HS-5 (cell line): ENCODE measurements around the gene TWIST2.

ENCODE experiments used
- DNase-seq: peaks from one replicate; pipeline ENCODE4 v3.0.0-alpha.2; 2012; ENCODE audit warnings: low read depth

TWIST2 gene

DNA sequence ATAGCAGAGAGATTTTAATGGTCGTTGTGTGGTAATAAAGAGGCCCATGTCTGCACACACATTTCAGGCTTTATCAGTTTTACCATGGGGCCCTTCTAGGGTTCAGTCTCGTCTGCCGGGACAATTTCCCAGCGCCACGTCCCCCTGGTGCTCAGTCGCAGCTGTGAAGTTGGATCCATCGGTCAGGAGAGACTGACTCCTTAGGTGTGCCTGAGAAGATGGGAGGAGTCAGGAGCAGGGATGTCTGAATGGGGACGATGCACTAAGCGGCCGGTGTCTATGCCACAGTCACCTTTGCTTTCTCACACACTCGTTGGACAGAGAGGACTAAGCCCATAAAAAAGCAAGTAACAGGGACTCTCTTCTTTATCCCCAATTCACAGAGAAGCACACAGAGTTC, 71.4 kb downstream of the TWIST2 start:
- no peak for DNase-seq

DNA sequence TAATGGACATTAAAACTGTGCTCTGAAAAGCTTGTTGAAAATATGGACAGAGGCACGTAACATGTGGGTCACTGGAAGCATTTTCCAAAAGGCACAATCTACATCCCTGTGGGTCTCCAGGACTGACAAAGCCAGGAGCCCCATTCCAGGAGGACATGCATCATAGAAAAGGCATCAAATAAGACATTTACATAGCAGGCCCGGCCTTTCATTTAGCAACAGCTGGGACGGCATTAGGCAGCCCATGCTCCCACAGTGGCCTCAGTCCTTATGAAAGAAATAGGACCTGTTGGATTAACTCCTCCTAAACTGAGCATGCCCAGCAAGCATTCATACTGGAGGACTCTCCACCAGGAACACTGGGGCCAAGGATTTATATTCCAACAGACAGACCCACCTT, 72.2 kb downstream of the TWIST2 start:
- no peak for DNase-seq

DNA sequence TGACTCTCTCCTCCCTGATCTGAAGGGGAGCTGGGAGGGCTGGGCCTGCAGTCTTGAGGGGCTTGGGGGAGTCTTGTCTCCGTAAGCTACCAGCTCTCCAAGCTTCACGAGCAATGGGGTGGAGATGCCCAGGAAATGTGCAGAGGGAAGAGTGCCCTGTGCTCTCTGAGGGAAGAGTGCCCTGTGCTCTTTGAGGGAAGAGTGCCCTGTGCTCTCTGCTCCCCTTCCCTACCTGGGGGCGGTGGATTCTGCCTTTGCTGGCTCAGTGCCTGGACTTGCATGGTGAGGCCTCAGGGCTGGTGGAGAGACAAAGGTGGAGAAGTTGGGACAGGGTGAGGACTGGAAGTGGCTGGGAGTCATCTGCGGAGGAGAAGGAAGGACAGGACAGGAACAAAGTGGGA, 72.7 kb downstream of the TWIST2 start:
- DNase-seq = no peak

DNA sequence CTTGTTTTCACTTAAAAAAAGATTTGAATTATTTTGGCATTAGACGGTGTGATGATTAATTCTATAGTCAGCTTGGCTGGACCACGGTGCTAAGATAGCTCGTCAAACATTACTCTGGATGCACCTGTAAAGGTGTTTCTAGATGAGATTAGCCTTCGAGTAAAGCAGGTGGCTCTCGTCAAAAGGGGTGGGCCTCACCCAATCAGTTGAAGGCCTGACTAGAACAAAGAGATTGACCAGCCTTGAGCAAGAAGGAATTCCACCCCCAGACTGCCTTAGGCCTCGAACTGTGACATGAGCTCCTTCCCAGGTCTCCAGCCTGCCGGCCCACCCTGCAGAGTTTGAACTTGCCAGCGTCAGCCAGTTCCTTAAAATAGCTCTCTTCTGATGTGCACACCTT, 73.4 kb downstream of the TWIST2 start:
- no peak for DNase-seq

DNA sequence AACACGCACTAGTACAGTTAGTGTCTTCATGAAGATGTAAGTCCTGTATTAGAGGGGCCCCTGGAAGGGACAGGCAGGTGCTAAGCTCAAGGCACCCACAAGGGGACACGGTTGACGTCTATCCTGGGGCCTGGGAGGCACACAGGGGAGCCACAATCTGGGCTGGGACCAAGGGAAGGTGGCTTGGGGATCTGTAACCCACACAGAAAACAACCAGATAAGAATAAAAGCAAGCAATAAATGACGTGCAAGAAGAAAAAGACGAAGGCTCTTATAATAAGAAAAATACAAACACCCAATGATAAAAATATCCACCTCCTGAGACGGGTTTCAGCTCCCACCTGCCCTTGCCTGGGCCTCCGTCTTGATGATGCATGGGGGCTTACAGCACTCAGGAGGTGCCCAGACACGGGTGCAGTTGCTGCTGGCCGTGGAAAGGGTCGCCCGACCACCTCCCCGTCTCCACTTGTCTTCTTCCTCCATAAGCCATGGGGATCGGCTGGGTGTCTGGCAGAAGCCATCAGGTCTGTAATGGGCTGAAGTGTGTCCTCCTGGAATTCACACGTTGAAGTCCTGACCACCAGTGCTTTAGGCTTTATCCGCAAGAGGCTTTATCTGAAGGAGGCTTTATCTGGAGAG, 73.9 kb downstream of the TWIST2 start:
- DNase-seq = no peak

DNA sequence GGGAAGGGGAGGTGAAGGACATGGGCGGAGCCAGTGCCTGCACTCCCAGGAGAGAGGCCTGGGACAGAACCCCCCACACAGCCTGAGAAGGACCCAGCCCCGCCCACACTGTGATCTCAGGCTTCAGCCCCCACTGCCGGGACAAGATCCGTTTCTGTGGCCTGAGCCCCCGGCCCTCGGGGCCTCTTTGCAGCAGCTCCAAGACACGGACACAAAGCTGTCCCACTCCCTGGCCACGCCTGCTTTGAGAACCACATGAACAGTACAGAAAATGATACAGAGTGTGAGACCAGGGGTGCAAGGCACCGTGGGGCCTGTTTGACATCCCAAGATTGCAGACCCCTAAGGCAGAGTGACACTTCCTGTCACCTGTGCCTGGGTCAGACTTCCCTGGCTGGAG, 74.5 kb downstream of the TWIST2 start:
- no peak for DNase-seq

DNA sequence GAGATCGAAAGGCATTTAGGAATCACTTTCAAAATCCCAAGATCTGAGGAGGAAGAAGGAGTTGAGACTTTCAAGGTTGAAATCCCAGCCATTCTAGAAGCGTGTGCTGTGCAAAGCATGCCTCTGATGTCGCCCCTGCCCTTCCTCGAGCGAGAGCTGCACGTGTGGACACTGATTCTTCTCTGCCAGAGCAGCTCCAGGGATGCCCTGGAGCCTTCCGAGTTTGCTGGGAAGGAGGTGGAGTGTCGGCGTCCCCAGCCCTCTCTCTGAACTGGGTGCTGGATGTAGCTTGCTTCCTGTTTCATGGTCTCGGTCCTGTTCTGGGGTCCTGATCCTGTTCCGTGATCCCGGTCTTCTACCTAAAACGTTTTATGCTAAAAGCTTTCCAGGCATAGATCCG, 76.1 kb downstream of the TWIST2 start:
- no peak for DNase-seq

DNA sequence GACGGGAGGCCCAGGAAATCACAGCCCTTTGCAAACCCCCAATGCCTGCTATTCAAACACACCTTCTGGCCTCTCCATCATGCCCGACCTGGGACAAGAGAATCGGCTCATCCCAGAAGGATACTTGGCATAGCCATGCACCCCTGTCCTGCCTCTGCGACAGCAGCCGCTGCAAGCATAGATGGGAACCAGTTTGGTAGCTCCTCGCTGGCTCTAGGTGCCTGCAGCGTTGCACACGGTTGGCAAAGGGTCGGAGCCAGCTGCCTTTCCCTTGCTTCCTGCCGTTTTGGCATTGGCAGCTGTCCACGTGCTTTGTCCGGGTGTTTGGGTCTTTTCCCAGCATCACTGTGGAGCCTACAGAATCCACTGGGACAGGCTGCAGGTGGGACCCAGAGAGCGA, 76.9 kb downstream of the TWIST2 start:
- DNase-seq = no peak

DNA sequence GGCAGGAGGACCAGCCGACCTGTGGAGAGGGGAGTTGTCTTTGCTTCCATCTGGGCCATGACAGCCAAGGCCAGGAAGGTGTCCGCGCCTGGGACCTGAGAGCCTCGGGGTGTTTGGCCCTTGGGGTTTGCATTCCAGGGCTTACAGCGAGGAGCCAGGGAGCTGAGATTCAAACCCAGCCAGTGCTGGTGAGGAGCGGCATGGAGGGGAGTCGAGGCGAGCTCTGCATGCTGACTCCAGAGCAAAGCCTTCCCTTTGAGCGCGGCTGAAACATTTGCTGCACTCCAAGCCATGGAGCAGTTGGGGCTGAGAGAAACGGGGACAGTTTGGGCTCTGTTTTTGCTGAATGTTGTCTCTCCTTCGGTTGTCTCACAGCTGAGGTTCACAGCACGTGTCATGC, 77.4 kb downstream of the TWIST2 start:
- DNase-seq = no peak

DNA sequence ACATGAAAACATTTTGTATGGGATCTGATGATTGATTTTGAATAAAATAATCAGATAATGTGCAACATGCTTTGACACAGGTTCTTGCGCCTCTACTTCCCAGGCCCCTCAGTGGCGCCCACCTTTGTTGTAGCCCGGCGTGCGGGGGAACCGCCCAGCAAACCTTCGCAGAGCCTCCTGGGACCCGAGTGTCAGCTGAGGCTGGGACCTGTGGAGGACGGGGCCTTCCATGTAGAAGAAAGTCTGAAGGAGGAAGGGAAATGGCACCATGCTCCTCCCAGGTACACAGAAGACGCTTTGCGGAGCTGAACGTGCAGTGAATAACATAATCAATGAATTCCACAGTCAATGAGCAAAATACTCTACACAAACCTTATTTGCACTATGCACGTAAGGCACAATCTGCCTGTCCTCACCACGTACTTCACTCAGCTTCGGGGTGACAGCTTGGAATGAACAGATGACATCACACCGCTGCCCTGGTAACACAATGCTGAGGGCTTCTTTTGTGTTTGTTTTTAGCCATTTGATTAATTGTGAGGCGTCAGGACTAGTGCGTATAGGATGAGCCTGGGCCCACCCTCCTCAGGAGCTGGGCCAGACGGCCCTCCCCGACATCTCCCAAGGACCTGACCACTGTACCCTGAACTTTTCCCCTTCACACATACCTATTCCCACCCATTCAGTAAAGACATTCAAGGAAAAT, 78.1 kb downstream of the TWIST2 start:
- no peak for DNase-seq

DNA sequence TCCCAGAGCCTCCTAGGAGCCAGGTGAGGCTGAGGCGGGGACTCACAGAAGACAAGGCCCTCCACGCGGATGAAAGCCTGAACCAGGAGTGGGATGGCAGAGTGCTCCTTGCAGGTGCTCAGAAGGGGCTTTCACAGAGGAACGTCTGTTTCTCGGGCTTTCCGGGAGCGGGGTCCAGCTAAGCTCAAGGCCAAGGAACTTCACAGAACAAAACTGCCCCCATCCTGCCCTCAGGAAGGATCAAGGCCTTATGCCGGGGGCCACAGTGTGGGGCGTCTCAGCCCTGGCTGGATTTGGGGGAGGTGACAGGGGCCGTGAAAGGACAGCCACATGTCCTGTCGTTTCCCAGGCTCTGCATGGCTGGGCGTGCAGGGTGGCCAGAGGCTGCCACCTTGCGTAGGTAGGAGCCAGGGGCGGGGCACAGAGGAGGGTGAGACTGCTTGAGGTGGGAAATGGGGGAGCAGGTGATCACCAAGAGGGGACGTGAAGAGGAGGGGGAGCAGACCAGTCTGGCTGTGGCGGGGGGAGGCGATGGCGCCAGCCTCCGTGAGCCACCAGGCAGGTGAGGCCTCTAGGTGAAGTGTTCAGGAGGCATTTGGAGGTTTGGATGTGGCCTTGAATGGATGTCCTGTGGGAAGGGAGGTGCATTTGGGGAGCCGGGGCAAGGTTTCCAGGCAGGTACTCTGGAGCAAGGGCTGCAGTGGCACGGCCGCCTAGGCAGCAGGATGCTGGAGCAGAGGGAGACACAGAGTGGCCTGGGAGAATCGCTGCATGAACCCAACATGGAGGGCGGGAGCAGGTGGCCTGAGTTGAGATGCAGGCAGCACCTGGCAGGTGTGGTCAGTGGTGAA, 79.1 kb downstream of the TWIST2 start:
- no peak for DNase-seq

DNA sequence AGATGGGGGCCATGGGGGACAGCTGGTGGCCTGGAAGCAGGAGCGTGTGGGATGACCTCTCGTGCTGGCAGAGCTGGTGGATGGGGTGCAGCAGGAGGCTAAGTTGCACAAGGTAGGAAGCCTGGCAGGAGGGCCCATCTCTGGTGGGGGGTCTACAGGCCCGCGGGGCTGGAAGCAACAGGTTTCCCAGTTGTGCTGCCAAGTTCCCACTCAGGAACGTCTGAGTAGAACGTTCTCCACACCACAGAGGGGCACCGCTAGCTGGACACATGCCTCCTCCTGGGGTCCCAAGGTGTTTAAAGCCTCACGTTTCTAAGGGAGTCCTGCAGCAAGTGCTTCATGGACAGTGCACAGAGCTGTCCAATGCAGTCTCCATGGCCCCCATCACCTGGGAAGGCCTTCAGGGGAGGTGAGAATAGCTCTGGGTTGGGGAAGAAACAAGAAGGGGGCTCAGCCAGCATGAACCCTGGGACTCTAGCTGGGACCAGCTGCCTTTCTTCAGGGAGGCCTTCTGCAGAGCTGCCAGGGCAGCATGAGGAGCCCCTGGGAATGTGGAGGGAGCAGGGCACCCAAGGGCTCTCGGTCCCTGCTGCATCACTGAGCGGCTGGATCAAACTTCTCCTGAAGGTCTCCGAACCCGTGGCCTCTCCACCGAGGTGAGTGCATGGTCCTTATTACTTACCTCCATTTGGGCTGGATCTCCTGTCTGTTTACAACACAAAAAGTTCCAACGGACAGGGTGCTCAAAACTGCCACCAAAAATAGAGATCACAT, 80.0 kb downstream of the TWIST2 start:
- DNase-seq = no peak

DNA sequence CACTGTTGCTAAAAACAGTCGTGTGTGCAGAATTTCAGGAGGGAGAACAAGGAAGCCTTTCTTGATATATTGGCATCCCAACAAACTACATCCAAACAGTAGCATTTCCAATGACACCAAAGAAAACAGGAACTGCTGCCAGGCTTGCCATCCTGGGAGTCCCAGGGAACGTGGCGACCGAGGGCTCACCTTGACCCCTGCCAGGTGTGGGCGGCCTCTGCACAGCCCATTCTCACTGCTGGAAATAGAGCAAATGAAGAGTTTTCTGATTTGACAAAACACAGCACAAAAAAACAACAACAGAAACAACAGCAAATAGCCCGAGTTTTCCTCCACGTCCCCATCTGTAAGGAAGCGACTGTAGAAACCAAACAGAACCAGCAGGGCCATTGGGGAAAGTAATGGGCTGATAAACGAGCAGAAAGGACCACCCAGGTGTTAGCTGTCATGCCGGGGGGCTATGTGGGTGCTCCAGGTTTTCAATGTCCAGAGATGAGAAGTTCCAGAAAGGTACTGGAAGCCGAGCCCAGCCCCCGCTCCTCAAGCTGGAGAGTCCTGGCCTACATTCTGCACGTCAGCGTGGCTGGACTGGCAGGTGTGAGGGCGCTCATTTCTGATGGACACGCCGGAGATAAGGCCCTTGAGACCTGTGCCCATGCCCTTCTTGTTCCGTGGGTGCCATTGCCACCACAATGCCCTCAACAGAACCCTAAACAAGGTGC, 80.8 kb downstream of the TWIST2 start:
- DNase-seq = no peak

DNA sequence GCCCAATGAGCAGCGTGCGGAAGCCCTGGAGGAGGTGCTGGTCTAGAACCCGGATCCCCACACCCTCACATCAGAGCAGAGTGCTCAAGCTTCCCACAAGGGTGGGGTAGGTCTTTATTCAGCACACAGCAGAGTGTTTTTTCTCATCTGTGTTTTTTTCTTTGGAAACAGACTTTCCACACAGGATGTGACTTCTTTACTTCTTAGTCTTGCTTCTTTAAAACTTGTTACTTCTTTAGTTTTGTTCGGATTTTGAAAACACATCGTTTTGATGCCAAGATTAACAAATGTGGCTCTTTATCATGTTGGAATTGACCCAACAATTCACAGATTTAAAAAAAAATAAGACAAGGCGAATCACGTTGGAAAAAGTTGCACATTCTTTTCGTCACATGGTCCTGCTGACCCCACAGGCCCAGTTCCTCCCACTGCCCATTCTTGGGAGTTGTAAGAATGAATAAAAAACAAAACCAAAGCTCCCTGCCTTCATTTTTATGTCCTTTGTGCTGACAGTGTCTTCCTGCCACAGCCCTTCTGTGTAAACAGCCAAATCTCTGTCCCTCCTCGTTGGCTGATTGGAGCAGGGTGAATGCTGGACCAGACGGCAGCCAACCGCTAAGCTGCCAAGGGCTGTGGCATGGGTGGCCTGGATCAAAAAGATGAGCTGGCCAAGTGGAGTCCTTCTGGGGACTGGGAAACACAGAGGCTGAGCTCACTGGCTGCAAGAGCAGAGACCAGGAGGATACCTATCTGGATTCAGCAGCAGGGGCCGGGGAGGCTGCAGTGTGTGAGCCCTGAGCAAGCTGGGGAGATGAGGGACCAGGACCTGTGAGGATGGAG, 81.6 kb downstream of the TWIST2 start:
- DNase-seq = no peak

DNA sequence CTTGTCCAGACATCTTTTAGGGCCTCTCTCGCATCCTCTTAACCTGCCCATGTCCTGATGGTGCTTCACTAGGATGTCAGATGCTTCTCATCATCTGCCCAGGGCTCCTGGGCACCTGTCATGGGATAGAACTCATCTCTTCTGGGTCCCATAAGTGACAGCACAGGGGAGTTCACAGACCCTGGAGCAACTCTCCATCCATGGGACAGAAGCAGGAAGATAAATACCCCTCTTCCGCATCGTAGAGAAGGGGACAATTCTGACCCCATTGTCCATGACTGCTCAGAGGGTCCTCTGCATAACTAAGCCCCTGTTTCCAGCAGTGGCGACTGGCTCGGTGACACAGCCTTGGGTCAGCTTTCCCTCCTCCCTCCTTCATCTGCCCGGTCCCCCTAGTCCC, 82.3 kb downstream of the TWIST2 start:
- DNase-seq = no peak

DNA sequence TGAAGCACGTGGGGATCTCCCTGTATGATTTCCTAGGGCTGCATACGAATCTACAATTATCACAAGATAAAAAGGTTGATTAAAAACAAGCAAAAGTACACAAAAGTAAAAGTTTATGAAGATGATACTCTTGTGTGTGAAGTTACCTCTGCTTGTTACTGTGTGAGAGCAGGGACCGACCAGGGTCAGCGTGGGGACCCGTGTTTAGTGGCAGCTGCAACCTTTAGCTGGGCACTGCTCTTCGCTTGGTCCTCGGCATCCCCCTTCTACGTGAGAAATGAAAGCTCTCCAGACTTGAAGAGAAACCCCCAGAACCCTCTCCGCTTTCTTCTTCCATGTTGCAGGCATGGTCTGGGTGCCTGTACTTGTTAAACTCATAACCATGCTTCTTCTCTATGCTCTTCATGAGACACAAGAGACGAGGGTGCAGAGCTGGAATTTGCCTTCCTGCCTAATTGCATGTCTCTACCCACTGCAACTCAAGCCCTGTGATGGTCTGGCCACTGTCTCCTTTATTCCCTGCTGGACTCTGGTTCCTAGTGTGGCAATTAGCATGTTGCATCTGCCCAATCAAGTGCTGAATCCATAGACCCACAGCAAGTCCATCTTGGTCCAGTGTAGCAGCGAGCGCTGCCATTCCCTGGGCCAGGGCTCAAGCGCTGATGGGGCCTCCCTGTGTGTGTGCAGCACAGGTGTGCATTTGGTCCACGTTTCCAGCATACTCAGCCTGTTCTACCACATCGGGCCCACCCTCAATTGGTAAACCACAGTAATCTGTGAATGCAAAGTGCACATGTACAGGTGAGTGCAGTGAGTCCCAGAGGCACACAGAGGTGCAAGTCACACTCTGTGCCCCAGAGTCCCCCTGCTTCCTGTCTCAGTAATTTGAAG, 88.5 kb downstream of the TWIST2 start:
- no peak for DNase-seq

DNA sequence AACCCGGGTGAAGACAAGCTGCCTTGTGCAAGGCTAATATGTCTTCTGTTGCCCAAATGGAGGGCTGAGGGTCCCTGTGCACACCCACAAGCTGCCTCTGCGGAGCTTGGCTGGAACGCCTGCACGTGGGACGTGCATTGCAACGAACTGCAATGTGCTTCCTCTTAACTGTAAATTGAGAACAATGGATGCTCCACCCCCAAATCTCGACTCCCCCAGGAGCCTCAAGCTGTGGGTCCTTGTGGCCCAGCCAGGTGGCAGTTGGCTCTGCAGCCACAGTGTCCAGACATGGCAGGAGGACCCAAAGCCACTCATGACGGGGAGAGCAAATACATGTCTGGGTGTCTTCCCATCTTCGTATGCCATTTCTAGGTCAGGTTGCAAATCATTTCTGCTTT, 90.1 kb downstream of the TWIST2 start:
- no peak for DNase-seq

DNA sequence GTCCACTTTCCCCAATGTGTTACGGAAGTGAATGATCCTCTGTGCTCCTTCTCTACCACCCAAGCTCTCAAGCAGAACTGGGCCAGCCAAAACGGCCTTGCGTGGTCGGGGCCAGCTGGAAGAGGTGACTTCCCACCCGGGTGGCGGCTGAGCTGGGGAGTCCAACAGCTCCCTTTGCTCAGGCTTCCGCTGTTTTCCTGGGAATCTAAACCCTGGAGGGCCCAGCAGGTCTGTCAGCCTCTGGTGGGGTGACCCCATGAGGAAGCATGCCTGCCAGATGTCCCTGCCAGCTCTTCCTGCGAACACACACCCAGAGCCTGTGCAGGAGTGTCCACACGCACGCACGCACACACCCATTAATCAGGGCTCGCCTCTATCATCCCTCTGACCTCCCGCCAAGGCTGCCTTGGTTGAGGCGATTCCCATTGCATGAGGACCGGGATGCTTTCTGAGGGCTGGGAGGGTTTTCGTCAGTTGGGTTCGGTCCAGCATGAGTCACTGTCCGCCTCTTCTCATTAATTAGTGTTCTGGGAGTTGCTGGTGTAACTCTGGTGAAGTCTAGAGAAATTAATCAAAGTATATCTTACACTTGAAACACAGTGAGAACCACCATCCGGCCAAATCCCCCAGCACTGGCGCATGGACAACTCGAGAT, 90.6 kb downstream of the TWIST2 start:
- DNase-seq = peak; percentile 49

DNA sequence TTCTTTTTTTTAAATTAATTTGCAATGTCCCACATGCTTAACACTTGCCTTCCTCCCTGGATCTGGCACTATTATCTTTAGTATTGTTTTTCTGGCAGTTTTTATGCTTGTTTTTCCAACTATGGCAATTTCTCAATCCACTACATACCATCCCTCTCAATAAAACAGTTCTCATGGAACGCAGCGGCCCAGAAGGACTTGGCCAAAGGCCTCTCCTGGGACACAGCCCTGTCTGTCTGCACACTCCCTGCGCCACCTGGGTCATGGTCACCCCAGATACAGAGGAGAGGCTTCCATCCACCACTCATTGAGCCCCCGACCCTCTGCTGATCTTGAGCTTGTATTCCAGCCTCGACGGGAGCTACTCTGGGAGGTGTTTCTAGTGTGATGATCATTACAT, 91.2 kb downstream of the TWIST2 start:
- DNase-seq = no peak
